Kidney capillary endothelial cell (primary cell): ENCODE measurements around the gene SPINT1.
A peak's percentile ranks its signal among the peaks of the same experiment; 100 is the strongest.

Experiments used
- DNase-seq: peaks from one replicate; pipeline ENCODE4 v3.0.0-alpha.2; 2018; ENCODE audit warnings: low spot score

The SPINT1 gene

DNA sequence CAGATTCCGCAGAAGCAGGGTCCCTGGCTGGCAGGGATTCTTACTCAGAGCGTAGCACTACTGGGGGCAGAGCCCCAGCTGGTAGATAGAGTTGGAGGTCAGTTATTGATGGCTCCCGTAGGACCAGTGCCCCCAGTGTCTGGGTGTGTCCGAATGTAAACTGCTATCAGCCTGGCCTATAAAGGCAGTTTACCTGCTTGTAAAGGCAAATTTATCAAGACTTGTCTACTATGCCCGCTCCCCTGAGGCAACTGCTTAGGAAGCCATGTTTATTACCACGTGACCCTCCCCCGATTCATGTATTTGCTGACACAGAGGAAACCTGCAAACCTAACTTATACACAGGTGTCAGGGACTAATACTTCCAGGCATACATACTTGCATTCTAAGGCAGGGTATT, 14.7 kb upstream of the SPINT1 start:
- no peak for DNase-seq

DNA sequence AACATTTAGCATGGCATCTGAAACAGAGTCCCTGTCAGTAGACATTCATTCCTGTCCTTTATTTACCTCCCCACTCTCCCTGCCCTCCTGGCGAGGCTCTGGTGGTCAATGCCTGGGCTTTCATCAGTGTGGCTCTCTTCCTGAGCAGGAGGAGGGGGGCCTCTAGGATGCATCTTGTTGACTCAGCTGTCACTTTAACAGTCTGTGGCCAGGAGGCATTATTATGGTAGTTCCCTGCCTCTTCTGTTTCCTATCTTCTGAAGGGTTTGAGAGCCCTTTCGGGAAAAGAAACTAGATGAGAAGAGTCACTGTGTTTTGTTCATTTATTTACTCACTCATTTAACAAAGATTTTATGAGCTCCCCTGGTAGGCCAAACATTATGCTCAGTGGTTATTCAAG, 13.0 kb upstream of the SPINT1 start:
- no peak for DNase-seq

GRCh38 chr15:40831861-40832260, 12.0 kb upstream of the SPINT1 start:
- DNase-seq, result no peak

- DNase-seq, result no peak
Observed at GRCh38 chr15:40832903-40833302, 10.9 kb upstream of the SPINT1 start.

DNA sequence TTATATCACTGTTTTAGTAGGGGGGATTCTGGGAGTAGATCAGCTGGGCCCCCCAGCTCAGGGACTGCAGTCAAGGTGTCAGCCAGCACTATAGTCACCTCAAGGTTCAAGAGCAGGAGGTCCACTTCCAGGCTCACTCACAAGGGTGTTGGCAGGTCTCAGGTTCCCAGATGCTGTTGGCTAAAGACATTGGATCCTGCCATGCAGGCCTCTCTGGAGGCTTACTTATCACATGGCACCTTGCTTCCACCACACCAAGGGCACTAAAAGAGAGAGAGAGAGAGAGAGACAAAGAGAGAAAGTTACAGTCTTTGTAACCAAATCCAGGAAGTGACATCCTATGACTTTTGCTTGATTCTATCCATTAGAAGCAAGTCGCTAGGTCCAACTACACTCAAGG, 7.8 kb upstream of the SPINT1 start:
- DNase-seq, result no peak

- DNase-seq, result no peak
Observed at GRCh38 chr15:40838756-40839155, 5.1 kb upstream of the SPINT1 start.

DNA sequence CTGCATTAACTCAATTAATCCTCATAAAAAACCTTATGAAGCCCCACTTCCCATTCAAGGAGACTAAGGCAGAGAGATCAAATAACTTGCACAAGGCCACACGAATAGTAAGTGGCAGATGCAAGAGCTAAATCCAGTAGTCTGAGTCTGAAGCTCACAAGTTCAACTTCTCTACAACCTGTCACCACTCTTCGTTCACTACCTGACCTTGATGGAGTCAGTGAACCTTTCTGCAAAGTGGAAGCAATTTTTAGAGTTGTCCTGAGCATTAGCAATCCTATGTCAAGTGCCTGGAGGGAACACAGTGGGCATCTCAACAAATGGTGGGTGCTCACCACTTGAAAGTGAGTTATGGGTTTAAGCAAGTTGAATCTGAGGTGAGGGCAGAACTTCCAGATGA, 2.1 kb upstream of the SPINT1 start:
- no peak for DNase-seq

GRCh38 chr15:40843261-40843884, 475 bp upstream of the SPINT1 start:
- no peak for DNase-seq

GRCh38 chr15:40844696-40845030, 815 bp downstream of the SPINT1 start:
- no peak for DNase-seq

DNA sequence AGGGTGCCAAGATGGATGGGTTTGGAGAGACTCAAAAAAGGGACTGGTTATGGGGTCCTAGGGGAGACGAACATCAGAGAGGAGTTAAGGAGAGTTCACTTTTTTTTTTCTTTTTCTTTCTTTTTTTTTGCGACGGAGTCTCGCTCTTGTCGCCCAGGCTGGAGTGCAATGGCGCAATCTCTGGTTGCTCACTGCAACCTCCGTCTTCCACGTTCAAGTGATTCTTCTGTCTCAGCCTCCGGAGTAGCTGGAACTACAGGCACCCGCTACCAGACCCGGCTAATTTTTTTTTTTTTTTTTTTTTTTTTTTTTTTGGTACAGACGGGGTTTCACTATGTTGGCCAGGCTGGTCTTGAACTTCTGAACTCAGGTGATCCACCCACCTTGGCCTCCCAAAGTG, 1.2 kb downstream of the SPINT1 start:
- DNase-seq, result no peak

DNA sequence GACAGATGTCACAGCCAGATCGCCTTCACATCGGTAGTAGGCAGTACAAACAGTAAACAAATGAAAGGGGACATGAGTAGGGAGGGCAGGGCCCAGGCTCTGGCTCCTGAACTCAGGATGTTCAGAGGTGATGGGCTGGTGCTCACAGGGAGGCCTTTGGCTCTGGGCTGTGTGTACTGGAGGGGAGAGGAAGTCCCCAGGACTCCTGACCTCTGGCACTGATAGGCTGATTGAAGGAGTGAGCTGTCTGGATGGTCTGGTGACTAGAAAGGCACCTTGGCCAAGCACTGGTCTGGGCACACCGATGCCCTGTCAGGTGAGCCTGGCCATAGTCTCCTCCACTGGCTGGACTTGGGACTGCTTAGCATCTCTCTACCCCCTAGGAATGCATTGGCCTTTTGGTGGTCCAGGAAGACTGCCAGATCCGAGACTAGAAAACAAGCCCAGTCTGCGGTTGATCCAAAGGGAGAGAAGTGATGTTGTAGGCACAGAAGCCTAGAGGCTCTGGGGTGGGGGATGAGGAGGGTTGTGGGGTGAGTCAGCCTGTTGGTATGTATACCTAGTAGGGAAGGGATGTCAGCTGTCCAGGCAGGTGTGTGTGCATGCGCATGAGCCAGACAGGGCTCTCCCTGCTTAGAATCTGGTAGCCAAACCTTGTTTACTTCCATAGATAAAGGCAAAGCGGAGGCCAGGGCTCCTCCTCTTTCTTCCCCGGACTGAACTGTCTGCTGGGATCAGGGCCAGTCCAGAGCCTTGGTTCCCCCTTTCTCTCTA, 1.9 kb downstream of the SPINT1 start:
- DNase-seq, result no peak

DNA sequence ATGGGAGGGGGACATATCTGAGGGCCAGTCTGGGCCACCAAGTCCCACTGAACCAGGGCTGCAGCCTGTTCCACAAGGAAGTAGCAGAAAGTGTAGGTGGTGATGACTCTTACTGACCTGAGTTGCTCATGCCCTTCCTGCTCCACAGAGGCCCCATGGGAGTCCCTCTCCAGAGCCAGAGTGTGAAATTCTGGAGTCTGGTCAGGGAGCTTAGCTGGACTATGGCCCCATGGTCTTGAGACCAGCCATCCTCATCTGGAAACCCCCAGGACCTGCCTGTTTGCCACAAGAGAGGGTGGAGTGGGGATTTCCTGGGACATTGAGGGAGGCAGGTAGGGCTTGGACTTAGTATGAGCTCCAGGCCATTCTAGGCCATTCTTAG, 3.0 kb downstream of the SPINT1 start:
- no peak for DNase-seq

GRCh38 chr15:40847223-40847961, 3.5 kb downstream of the SPINT1 start:
- DNase-seq, result no peak

GRCh38 chr15:40850576-40851112, 6.8 kb downstream of the SPINT1 start:
- DNase-seq, result no peak

- no peak for DNase-seq
Observed at GRCh38 chr15:40852529-40852928, 8.7 kb downstream of the SPINT1 start.

DNA sequence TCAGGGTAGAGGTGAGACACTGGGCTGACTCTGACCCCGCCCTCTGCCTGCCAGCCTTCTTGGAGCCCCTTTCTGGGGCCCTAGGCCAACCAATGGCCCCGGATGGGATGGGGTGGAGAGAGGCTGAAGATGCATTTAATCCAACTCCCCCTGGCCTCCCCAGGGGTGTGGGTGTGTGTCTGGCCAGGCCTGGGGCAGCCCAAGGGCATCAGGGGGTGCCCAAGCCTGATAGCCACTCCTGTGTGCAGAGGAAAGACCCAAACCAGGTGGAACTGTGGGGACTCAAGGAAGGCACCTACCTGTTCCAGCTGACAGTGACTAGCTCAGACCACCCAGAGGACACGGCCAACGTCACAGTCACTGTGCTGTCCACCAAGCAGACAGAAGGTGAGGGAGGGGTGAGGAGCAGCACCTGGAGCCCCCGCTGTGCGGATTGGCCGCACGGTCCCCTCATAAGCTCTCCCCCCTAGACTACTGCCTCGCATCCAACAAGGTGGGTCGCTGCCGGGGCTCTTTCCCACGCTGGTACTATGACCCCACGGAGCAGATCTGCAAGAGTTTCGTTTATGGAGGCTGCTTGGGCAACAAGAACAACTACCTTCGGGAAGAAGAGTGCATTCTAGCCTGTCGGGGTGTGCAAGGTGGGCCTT, 9.5 kb downstream of the SPINT1 start:
- DNase-seq, result no peak

DNA sequence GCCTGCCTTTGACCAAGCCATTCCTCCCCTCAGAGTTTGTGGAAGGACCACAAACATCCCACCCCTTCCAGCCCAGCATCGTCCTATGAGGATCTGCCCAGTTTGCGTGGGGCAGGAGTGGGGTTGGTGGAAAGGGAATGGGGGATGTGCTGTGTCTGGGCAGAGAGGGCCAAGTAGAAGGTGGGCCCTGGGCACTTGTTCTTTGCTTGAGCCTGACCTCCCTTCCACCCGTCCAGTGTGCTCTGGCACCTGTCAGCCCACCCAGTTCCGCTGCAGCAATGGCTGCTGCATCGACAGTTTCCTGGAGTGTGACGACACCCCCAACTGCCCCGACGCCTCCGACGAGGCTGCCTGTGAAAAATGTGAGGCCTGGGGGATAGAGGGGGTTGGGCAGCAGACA, 10.3 kb downstream of the SPINT1 start:
- DNase-seq, result no peak

DNA sequence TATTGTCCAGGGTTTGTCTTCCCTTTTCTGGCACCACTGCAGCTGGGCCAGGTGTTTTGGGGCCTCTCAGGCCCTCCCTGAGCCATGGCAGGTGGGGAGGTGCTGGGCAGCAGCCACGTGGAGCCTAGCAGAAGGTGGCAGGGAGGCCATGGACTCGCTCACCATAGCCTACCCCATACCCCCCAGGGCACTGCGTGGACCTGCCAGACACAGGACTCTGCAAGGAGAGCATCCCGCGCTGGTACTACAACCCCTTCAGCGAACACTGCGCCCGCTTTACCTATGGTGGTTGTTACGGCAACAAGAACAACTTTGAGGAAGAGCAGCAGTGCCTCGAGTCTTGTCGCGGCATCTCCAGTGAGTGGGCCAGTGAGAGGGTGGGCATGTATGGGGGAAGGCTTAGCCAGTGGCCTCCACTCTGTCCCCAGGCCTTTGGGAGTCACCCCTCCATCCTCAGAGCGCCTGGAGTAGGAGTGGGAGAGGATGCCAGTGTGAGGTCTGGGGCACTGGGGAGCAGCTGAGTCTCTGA, 11.9 kb downstream of the SPINT1 start:
- DNase-seq, result no peak

DNA sequence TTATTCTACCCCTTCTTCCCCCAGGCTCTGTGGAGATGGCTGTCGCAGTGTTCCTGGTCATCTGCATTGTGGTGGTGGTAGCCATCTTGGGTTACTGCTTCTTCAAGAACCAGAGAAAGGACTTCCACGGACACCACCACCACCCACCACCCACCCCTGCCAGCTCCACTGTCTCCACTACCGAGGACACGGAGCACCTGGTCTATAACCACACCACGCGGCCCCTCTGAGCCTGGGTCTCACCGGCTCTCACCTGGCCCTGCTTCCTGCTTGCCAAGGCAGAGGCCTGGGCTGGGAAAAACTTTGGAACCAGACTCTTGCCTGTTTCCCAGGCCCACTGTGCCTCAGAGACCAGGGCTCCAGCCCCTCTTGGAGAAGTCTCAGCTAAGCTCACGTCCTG, 12.9 kb downstream of the SPINT1 start:
- no peak for DNase-seq

DNA sequence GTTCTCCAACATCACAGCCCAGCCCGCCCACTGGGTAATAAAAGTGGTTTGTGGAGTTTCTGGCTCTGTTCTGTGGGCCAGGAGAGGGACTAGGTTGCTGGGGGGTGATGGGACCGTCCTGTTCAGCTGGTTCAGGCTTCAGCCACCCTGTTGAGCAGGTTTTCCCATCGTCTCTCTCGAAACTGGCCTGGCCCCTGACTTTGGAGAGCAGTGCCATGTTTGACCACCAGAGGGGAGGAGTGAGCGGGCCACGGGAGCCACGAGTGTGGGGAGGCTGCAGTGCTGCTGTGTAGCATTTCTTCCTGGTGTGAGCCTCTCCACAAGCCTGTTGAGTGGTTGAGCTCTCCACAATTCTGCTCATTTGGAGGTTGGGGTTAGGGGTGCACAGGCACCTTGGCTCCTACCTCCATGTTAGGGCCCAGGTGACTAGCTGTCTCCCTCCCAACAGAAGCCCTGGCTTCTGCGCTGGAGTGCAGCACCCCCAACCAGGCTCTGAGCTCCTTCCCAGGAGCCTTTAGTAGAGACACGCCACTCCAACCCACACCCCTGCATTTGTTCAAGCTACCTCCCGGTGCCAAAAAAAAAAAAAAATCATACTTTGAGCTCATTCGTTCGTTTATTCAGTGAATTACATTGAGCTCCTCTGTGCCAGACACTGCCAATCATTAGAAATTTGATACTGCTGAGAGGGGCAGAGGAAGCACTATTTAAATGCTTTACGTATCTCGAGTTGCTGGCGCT, 13.9 kb downstream of the SPINT1 start:
- peak; percentile 72 for DNase-seq

GRCh38 chr15:40858706-40859105, 14.9 kb downstream of the SPINT1 start:
- DNase-seq, result no peak
